ENCODE results near the gene KY. TPM values are rescaled to one million over a fixed set of nuclear protein-coding genes. Genes with fewer than 3 reads are reported as not detected.

Gene KY
- total RNA-seq, 1 donor from 2014 or later = 0.04 TPM

- Histone ChIP-seq H3K36me3 (ENCODE audit: control insufficient read depth, insufficient read depth, low read length) (no peaks in the 10 kb centered on the region), H3K27me3 (ENCODE audit: control insufficient read depth, insufficient read depth, low read length) (no peaks in the 10 kb centered on the region), H3K4me3 (ENCODE audit: low read depth, low read length) (no peak overlapping the region)
- TF ChIP-seq CTCF (IDR thresholded peaks at IDR 0.05; ENCODE audit: insufficient read depth, low read length, poor library complexity, severe bottlenecking) = no peak
- DNase-seq (ENCODE audit: low read depth) = no peak
Measured at GRCh38 chr3:134666466-134666865, 15.6 kb upstream of the KY start.

- H3K27me3 ChIP-seq (ENCODE audit: control insufficient read depth, insufficient read depth, low read length) = no peaks in the 10 kb centered on the region
- no peak overlapping the region for H3K4me3 ChIP-seq (ENCODE audit: low read depth, low read length)
- no peak for TF ChIP-seq CTCF (IDR thresholded peaks at IDR 0.05; ENCODE audit: insufficient read depth, low read length, poor library complexity, severe bottlenecking)
Measured at GRCh38 chr3:134666052-134666451, 15.2 kb upstream of the KY start.

GRCh38 chr3:134665243-134665642, 14.4 kb upstream of the KY start:
- Histone ChIP-seq H3K36me3 (ENCODE audit: control insufficient read depth, insufficient read depth, low read length) (no peaks in the 10 kb centered on the region), H3K4me3 (ENCODE audit: low read depth, low read length) (no peak overlapping the region), H3K27me3 (ENCODE audit: control insufficient read depth, insufficient read depth, low read length) (no peaks in the 10 kb centered on the region)
- no peak for TF ChIP-seq CTCF (IDR thresholded peaks at IDR 0.05; ENCODE audit: insufficient read depth, low read length, poor library complexity, severe bottlenecking)
- no peak for DNase-seq (ENCODE audit: low read depth)

More at GRCh38 chr3:134666052-134666451, 15.2 kb upstream of the KY start:
- no peaks in the 10 kb centered on the region for H3K36me3 ChIP-seq (ENCODE audit: control insufficient read depth, insufficient read depth, low read length)
- DNase-seq (ENCODE audit: low read depth) = no peak

GRCh38 chr3:134663721-134664456, 13.1 kb upstream of the KY start:
- H3K4me3 ChIP-seq (ENCODE audit: low read depth, low read length) = no peak overlapping the region
- TF ChIP-seq CTCF (IDR thresholded peaks at IDR 0.05; ENCODE audit: insufficient read depth, low read length, poor library complexity, severe bottlenecking) = no peak
- no peaks in the 10 kb centered on the region for H3K36me3 ChIP-seq (ENCODE audit: control insufficient read depth, insufficient read depth, low read length)
- no peaks in the 10 kb centered on the region for H3K27me3 ChIP-seq (ENCODE audit: control insufficient read depth, insufficient read depth, low read length)
- no peak for DNase-seq (ENCODE audit: low read depth)

- Histone ChIP-seq H3K36me3 (ENCODE audit: control insufficient read depth, insufficient read depth, low read length) (no peaks in the 10 kb centered on the region), H3K4me3 (ENCODE audit: low read depth, low read length) (no peak overlapping the region), H3K27me3 (ENCODE audit: control insufficient read depth, insufficient read depth, low read length) (peaks cover 3% of the 10 kb centered on the region)
- DNase-seq (ENCODE audit: low read depth) = no peak
- TF ChIP-seq CTCF (IDR thresholded peaks at IDR 0.05; ENCODE audit: insufficient read depth, low read length, poor library complexity, severe bottlenecking) = no peak
Measured at GRCh38 chr3:134660046-134660441, 9.2 kb upstream of the KY start.

Measured in kidney epithelial cell (primary cell).